GM13976 (cell line): Measurements from ENCODE around the gene LIN28A.
A peak's percentile ranks its signal among the peaks of the same experiment; 100 is the strongest.

Source experiments
- DNase-seq: peaks from one replicate; pipeline ENCODE4 v3.0.0; 2012; ENCODE audit warnings: low spot score
- CTCF ChIP-seq: IDR thresholded peaks from 2 replicates; pipeline ENCODE4 v1.5.1; 2012; ENCODE audit warnings: borderline replicate concordance, mild to moderate bottlenecking; ENCODE audit not compliant: insufficient read depth; ENCODE audit errors: extremely low read depth, missing control alignments, control extremely low read depth
- in situ Hi-C: fragments of 300-500 bp; cut with MboI; formaldehyde crosslinking; loops from one replicate; pipeline ENCODE4 v1.12.0; 2022; ENCODE audit warnings: low sequenced_read_pairs, mixed read lengths, inconsistent platforms; ENCODE audit not compliant: unreplicated experiment

The LIN28A gene

GRCh38 chr1:26431979-26432695 lies 21.5 kb downstream of the LIN28A start, which contains the start of gene DHDDS:
Gene DHDDS (plus strand): TSS chr1:26432321. CDS start chr1:26432946, 625 bp downstream.
- no peak for TF ChIP-seq CTCF
- in situ Hi-C loops, result no loop called here
- DNase-seq, result peak; percentile 99

DNA sequence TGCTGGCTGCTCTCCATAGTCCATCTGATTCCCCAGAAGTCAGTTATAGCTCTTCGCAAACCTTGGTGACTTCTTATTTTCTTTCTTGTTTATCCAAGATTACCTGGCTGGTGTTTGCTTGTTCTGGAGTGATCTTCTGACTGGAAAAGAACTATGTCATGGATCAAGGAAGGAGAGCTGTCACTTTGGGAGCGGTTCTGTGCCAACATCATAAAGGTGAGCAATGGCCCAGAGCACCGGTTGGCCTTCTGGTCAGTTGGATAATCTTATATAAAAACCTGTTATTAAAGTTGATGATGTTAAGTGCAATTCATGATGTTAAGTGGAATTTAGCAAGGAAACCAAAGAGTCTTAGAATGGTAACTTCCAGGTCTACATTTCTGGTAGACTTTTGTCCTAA lies 22.2 kb downstream of the LIN28A start:
- no peak for TF ChIP-seq CTCF
- no peak for DNase-seq
- in situ Hi-C loops, result no loop called here

DNA sequence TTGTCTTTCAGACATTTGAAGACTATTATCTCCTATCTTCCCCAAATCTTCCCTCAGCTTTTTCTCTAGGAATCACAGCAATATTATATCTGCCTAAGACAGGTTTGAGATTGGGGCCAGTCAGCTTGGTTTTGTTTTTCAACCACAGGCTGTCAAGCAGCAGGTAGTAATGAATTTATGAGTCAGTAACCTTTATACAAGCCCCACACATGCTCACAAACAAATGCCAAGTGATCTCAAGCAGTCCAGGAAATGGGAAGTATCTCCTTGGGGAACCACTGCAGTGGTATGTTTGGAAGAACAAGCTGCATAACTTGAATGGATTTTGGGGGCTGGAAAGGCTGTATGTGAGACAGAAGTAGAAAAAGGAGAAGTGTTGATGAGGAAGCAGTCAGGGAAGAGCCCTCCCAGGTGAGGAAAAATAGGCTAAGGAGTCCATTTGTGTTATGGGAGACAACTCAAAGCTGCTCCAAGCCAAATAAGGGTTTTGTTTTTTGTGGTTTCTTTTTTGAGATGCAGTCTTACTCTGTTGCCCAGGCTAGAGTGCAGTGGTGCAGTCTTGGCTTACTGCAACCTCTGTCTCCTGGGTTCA lies 23.6 kb downstream of the LIN28A start:
- no peak for DNase-seq
- in situ Hi-C loops, result no loop called here
- TF ChIP-seq CTCF, result no peak

DNA sequence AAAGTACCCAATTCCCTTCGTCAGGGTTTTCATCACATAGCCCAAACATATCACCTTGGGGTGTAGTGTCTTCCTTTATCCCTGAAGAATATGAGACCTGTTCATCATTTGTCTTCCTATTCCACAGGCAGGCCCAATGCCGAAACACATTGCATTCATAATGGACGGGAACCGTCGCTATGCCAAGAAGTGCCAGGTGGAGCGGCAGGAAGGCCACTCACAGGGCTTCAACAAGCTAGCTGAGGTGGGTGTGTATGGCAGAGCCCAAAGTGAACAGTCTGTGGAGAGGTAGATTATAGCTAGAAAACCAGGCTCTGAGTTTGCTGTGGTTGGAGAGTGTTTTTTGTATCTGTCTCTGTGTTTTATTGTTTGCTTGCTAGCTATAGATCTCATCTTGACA lies 27.4 kb downstream of the LIN28A start:
- TF ChIP-seq CTCF, result no peak
- in situ Hi-C loops, result no loop called here
- no peak for DNase-seq

DNA sequence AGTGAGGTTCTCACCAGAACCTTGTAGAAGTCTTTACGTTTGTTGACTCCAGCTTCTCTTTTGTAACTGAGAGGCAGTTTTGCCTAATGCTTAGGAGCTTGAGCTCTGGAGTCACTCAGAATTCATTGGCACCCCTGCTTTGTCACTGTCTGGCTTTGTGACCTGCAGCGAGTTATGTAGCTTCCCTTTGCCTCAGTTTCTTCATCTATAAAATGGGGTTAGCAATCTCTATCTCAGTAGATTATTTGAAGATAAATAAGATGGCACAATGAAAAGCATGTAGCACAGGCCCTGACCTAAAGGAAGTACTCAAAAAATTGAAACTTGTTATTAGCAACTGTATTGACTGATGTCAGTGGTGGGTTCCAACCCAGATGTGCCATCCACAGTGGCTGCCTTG lies 29.6 kb downstream of the LIN28A start:
- no peak for TF ChIP-seq CTCF
- in situ Hi-C loops, result no loop called here
- no peak for DNase-seq

DNA sequence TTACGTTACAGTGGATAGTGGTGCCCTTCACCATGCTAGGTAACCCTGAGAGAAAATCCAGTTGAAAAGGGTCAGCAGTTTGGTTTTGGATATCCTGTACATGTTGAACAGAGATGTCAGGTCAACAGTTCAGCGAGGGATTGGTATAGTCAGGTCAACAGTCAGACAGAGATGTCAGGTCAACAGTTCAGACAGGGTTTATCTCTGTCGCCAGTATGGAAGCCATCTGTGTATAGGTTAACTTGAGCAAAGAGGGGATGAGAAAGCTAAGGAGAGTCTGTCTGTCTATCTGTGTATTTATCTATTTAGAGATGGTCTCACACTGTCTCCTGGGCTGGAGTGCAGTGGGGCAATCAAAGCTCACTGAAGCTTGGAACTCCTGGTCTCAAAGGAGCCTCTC lies 39.3 kb downstream of the LIN28A start:
- DNase-seq, result no peak
- in situ Hi-C loops, result no loop called here
- no peak for TF ChIP-seq CTCF
